Measurements from ENCODE around the gene FRMD6.

- TF ChIP-seq, protein P1, sequence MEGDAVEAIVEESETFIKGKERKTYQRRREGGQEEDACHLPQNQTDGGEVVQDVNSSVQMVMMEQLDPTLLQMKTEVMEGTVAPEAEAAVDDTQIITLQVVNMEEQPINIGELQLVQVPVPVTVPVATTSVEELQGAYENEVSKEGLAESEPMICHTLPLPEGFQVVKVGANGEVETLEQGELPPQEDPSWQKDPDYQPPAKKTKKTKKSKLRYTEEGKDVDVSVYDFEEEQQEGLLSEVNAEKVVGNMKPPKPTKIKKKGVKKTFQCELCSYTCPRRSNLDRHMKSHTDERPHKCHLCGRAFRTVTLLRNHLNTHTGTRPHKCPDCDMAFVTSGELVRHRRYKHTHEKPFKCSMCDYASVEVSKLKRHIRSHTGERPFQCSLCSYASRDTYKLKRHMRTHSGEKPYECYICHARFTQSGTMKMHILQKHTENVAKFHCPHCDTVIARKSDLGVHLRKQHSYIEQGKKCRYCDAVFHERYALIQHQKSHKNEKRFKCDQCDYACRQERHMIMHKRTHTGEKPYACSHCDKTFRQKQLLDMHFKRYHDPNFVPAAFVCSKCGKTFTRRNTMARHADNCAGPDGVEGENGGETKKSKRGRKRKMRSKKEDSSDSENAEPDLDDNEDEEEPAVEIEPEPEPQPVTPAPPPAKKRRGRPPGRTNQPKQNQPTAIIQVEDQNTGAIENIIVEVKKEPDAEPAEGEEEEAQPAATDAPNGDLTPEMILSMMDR (IDR thresholded peaks at IDR 0.05; ENCODE audit: borderline replicate concordance, extremely low read depth, low read length, poor library complexity, severe bottlenecking): no peak
- TF ChIP-seq EZH2 (IDR thresholded peaks at IDR 0.05; ENCODE audit: borderline replicate concordance, low read depth, low read length, severe bottlenecking): no peak
These were observed 29.7 kb downstream of the FRMD6 start for GRCh38 chr14:51681411-51681810.

All from DND-41 (cell line).